ENCODE data around the gene KRT78.
"Not testable (repeated sequence)": the region's sequence is repeated elsewhere in the genome, so short reads cannot be mapped to it uniquely, and the experiment has no call there.

KRT78 gene

GRCh38 chr12:52865090-52865944 is 16.5 kb upstream of the KRT78 start:
- Histone ChIP-seq H3K4me3 (ENCODE audit: low read length) (no peak overlapping the region), H3K27ac (ENCODE audit: low read depth, low read length) (no peak overlapping the region), H3K4me1 (ENCODE audit: control insufficient read depth, insufficient read depth, low read length) (no peaks in the 10 kb centered on the region), H3K36me3 (ENCODE audit: control insufficient read depth, insufficient read depth, low read length) (no peaks in the 10 kb centered on the region), H3K27me3 (ENCODE audit: control insufficient read depth, insufficient read depth, low read length) (no peaks in the 10 kb centered on the region), H3K9ac (ENCODE audit: low read length) (no peak overlapping the region)

- Histone ChIP-seq H3K9ac (ENCODE audit: low read length) (no peak overlapping the region), H3K27me3 (ENCODE audit: control insufficient read depth, insufficient read depth, low read length) (no peaks in the 10 kb centered on the region), H3K4me1 (ENCODE audit: control insufficient read depth, insufficient read depth, low read length) (no peaks in the 10 kb centered on the region), H3K36me3 (ENCODE audit: control insufficient read depth, insufficient read depth, low read length) (no peaks in the 10 kb centered on the region), H3K27ac (ENCODE audit: low read depth, low read length) (no peak overlapping the region), H3K4me3 (ENCODE audit: low read length) (no peak overlapping the region)
Observed at GRCh38 chr12:52862023-52862422, 13.2 kb upstream of the KRT78 start.

- Histone ChIP-seq H3K4me1 (ENCODE audit: control insufficient read depth, insufficient read depth, low read length) (no peaks in the 10 kb centered on the region), H3K9ac (ENCODE audit: low read length) (no peak overlapping the region), H3K27ac (ENCODE audit: low read depth, low read length) (no peak overlapping the region), H3K4me3 (ENCODE audit: low read length) (no peak overlapping the region), H3K36me3 (ENCODE audit: control insufficient read depth, insufficient read depth, low read length) (no peaks in the 10 kb centered on the region), H3K27me3 (ENCODE audit: control insufficient read depth, insufficient read depth, low read length) (no peaks in the 10 kb centered on the region)
Observed at GRCh38 chr12:52861511-52861910, 12.7 kb upstream of the KRT78 start.

GRCh38 chr12:52860102-52860823 is 11.5 kb upstream of the KRT78 start:
- Histone ChIP-seq H3K4me1 (ENCODE audit: control insufficient read depth, insufficient read depth, low read length) (no peaks in the 10 kb centered on the region), H3K27ac (ENCODE audit: low read depth, low read length) (no peak overlapping the region), H3K36me3 (ENCODE audit: control insufficient read depth, insufficient read depth, low read length) (no peaks in the 10 kb centered on the region), H3K4me3 (ENCODE audit: low read length) (no peak overlapping the region), H3K9ac (ENCODE audit: low read length) (no peak overlapping the region), H3K27me3 (ENCODE audit: control insufficient read depth, insufficient read depth, low read length) (no peaks in the 10 kb centered on the region)

GRCh38 chr12:52857500-52857899 is 8.7 kb upstream of the KRT78 start:
- Histone ChIP-seq H3K9ac (ENCODE audit: low read length) (no peak overlapping the region), H3K27ac (ENCODE audit: low read depth, low read length) (no peak overlapping the region), H3K27me3 (ENCODE audit: control insufficient read depth, insufficient read depth, low read length) (no peaks in the 10 kb centered on the region), H3K4me3 (ENCODE audit: low read length) (no peak overlapping the region), H3K4me1 (ENCODE audit: control insufficient read depth, insufficient read depth, low read length) (no peaks in the 10 kb centered on the region), H3K36me3 (ENCODE audit: control insufficient read depth, insufficient read depth, low read length) (no peaks in the 10 kb centered on the region)

- no peak overlapping the region for H3K9ac ChIP-seq (ENCODE audit: low read length)
- H3K4me3 ChIP-seq (ENCODE audit: low read length), result no peak overlapping the region
- no peaks in the 10 kb centered on the region for H3K4me1 ChIP-seq (ENCODE audit: control insufficient read depth, insufficient read depth, low read length)
- H3K27me3 ChIP-seq (ENCODE audit: control insufficient read depth, insufficient read depth, low read length), result no peaks in the 10 kb centered on the region
- no peaks in the 10 kb centered on the region for H3K36me3 ChIP-seq (ENCODE audit: control insufficient read depth, insufficient read depth, low read length)
- no peak overlapping the region for H3K27ac ChIP-seq (ENCODE audit: low read depth, low read length)
Observed at GRCh38 chr12:52856787-52857186, 8.0 kb upstream of the KRT78 start.

- H3K9ac ChIP-seq (ENCODE audit: low read length); H3K27me3 ChIP-seq (ENCODE audit: control insufficient read depth, insufficient read depth, low read length); H3K4me1 ChIP-seq (ENCODE audit: control insufficient read depth, insufficient read depth, low read length); H3K36me3 ChIP-seq (ENCODE audit: control insufficient read depth, insufficient read depth, low read length); H3K27ac ChIP-seq (ENCODE audit: low read depth, low read length); H3K4me3 ChIP-seq (ENCODE audit: low read length): not testable (repeated sequence)
Observed at GRCh38 chr12:52856077-52856476, 7.3 kb upstream of the KRT78 start.

- no peaks in the 10 kb centered on the region for H3K36me3 ChIP-seq (ENCODE audit: control insufficient read depth, insufficient read depth, low read length)
- no peaks in the 10 kb centered on the region for H3K4me1 ChIP-seq (ENCODE audit: control insufficient read depth, insufficient read depth, low read length)
- H3K9ac ChIP-seq (ENCODE audit: low read length), result no peak overlapping the region
- H3K27me3 ChIP-seq (ENCODE audit: control insufficient read depth, insufficient read depth, low read length), result no peaks in the 10 kb centered on the region
- H3K4me3 ChIP-seq (ENCODE audit: low read length), result no peak overlapping the region
- H3K27ac ChIP-seq (ENCODE audit: low read depth, low read length), result no peak overlapping the region
Observed at GRCh38 chr12:52851787-52852186, 3.0 kb upstream of the KRT78 start.

GRCh38 chr12:52850681-52851080 is 1.9 kb upstream of the KRT78 start:
- H3K36me3 ChIP-seq (ENCODE audit: control insufficient read depth, insufficient read depth, low read length), result no peaks in the 10 kb centered on the region
- no peaks in the 10 kb centered on the region for H3K4me1 ChIP-seq (ENCODE audit: control insufficient read depth, insufficient read depth, low read length)
- H3K27ac ChIP-seq (ENCODE audit: low read depth, low read length), result no peak overlapping the region
- H3K4me3 ChIP-seq (ENCODE audit: low read length), result no peak overlapping the region
- H3K9ac ChIP-seq (ENCODE audit: low read length), result no peak overlapping the region
- no peaks in the 10 kb centered on the region for H3K27me3 ChIP-seq (ENCODE audit: control insufficient read depth, insufficient read depth, low read length)

- H3K4me3 ChIP-seq (ENCODE audit: low read length), result no peak overlapping the region
- H3K36me3 ChIP-seq (ENCODE audit: control insufficient read depth, insufficient read depth, low read length), result no peaks in the 10 kb centered on the region
- no peak overlapping the region for H3K27ac ChIP-seq (ENCODE audit: low read depth, low read length)
- H3K9ac ChIP-seq (ENCODE audit: low read length), result no peak overlapping the region
- no peaks in the 10 kb centered on the region for H3K27me3 ChIP-seq (ENCODE audit: control insufficient read depth, insufficient read depth, low read length)
- no peaks in the 10 kb centered on the region for H3K4me1 ChIP-seq (ENCODE audit: control insufficient read depth, insufficient read depth, low read length)
Observed at GRCh38 chr12:52849511-52849910, 717 bp upstream of the KRT78 start.

GRCh38 chr12:52847335-52848102 is 1.3 kb downstream of the KRT78 start:
- Histone ChIP-seq H3K27me3 (ENCODE audit: control insufficient read depth, insufficient read depth, low read length) (no peaks in the 10 kb centered on the region), H3K27ac (ENCODE audit: low read depth, low read length) (no peak overlapping the region), H3K36me3 (ENCODE audit: control insufficient read depth, insufficient read depth, low read length) (no peaks in the 10 kb centered on the region), H3K4me3 (ENCODE audit: low read length) (no peak overlapping the region), H3K4me1 (ENCODE audit: control insufficient read depth, insufficient read depth, low read length) (no peaks in the 10 kb centered on the region), H3K9ac (ENCODE audit: low read length) (no peak overlapping the region)

GRCh38 chr12:52846356-52846970 is 2.3 kb downstream of the KRT78 start:
- H3K4me1 ChIP-seq (ENCODE audit: control insufficient read depth, insufficient read depth, low read length), result no peaks in the 10 kb centered on the region
- no peak overlapping the region for H3K9ac ChIP-seq (ENCODE audit: low read length)
- H3K4me3 ChIP-seq (ENCODE audit: low read length), result no peak overlapping the region
- no peaks in the 10 kb centered on the region for H3K27me3 ChIP-seq (ENCODE audit: control insufficient read depth, insufficient read depth, low read length)
- no peaks in the 10 kb centered on the region for H3K36me3 ChIP-seq (ENCODE audit: control insufficient read depth, insufficient read depth, low read length)
- H3K27ac ChIP-seq (ENCODE audit: low read depth, low read length), result no peak overlapping the region

Data from rectal smooth muscle tissue (tissue), 1 donor.